GM12865 (cell line): Measurements from ENCODE around the gene NTS.

Experiments
- DNase-seq: peaks from one replicate; pipeline ENCODE4 v3.0.0; 2010; ENCODE audit warnings: low read depth
- H3K4me3 ChIP-seq: 2 replicates; pipeline ENCODE4 v1.5.1; 2011; ENCODE audit warnings: mild to moderate bottlenecking, low read depth, low read length, control low read depth
- CTCF ChIP-seq: IDR thresholded peaks from 2 replicates; pipeline ENCODE4 v1.5.1; 2011; ENCODE audit warnings: low read length, control low read depth, low read depth, inconsistent platforms; ENCODE audit not compliant: insufficient read depth; ENCODE audit errors: missing control alignments

Gene NTS

DNA sequence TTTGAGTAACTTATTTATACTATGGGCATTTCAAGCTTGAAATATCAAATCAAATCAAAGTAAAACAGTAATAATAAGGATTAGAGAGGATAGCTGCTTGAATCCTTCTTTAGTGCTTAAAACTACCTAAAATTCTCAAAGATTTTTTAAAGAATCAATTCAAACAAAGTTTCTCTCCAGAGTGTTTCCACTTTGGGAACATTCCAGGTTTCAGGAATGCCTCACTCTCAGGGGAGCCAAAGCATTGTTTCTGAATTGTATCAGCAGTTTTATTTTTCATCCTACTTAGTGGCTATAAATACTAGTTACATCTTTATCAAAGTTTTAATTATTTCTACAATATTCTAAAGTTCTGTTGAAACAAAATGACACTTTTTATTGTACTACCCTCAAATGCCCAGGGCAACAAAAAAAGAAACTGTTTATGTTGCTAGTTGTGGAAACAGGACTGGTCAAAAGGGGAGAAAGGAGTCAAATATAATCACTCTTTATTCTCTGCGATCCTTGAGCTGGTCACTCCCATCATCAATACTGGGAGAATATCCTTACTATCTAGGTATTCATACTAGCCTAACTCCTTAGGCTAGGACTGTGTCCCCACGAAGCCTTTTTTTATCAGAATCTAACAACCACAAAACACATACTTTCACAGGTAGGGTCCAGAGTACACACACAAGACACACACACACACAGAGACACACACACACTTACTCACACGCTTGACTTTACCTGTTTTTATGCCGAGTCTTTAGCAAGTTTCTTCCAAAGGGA, 38.5 kb upstream of the NTS start:
- H3K4me3 ChIP-seq, result no peak overlapping the region
- DNase-seq, result no peak
- no peak for TF ChIP-seq CTCF

DNA sequence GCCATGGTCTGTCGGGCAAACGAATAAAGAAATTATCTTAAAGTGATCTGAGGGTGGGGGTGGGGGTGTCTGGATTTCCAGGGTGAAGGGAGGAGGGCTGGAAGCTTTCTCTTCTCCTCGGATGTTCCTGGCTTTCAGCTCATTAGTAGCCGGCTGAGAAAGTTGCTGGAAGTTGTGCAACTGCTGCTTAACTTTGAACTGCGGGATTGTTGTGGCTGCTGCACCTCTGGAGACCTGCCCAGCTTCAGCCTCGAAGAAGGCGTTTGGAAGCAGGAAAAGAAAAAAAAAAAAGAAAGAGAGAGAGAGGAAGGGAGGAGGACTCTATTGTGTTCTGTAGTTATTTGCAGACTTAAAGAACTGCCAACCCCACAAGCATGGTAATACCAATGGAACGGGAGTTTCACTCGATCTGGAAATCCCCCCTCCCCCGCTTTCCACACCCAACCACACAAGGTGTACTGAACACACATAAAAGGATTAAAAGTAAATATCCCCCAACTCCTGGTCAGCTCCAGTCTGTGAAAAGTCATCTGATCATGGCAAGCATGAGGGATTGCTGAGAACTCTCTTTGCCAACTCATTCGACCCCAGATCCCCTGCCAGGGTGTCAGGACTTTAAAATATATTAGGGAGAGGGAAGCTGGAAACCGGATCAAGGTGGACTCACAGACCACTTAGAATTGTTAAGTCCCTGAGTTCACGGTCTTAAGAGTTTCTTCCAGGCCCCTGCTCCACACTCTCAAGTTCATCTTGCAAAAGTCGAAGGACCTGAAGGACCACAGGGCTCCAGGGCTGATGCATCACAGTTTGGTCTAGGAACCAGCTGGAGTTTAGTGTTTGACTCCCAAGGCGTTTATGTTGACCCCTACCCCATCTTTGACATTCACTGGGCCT, 37.7 kb upstream of the NTS start, which contains the start of gene RASSF9:
Gene RASSF9, minus strand, starts transcription at position 213 of the 894 bp plus-strand sequence. Its CDS starts 208 bp downstream, at position 5.
- H3K4me3 ChIP-seq, result no peak within 1 kb of the TSS
- TF ChIP-seq CTCF, result no peak
- peak; percentile 2 for DNase-seq

DNA sequence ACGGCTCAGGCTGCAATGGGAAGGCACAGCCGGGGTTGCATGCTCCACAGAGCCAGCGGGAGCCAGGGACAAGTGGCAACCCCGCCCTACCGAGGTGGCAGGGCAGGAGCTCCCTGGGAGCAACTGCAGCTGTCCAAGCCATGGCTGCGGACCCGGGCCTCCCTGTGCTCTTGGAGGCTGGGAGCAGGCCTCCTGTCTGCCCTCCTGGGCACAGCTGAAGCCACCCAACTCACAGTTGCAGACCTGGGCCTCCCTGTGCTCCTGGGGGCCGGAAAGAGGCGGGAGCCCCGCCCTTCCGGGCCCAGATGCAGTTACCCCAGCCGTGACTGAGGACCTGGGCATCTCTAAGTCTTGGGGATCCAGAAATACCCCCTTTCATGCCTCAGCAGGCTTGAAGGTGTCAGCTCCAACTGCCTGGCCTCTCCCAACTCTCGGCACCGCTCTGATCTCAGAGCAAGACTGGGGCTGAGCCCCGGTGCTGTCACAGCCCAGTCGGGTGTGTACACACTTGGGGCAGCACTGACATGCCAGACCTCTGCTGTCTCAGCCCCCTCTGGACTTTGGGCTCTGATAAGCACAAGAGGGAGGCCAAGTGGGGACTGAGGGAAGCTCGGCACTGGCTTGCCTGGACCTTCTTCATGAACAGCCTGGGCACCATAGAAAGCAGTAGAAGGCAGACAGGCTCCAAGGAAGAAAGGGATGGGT, 30.3 kb upstream of the NTS start:
- H3K4me3 ChIP-seq, result no peak overlapping the region
- no peak for TF ChIP-seq CTCF
- DNase-seq, result no peak

GRCh38 chr12:85849344-85849743, 24.8 kb upstream of the NTS start:
- DNase-seq, result no peak
- TF ChIP-seq CTCF, result no peak
- H3K4me3 ChIP-seq, result no peak overlapping the region

DNA sequence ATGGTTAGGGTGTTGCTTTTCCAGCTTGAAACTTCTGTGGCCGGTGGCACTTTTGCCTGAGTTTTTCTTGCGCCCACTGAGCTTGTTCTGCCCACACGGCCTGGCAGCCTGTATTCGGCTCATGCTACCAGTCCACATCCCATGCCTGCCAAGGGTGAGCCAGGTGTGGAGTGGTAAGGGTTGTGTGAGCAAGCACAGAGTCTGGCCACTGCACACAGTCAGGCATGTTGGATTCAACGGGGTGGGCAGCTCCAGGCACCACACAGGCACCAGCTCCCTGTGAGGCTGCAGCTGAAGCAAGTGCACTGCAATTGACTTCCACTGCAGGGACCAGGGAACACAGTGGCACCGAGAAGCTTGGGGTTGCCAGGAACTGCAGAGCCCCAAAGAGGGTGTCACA, 18.8 kb upstream of the NTS start:
- DNase-seq, result no peak
- TF ChIP-seq CTCF, result no peak
- no peak overlapping the region for H3K4me3 ChIP-seq

- no peak for DNase-seq
- H3K4me3 ChIP-seq, result no peak overlapping the region
- no peak for TF ChIP-seq CTCF
Measured at GRCh38 chr12:85856966-85857365, 17.1 kb upstream of the NTS start.
